H9 (cell line): ENCODE data around the gene CAB39L. TPM values are rescaled to one million over a fixed set of nuclear protein-coding genes. Genes with fewer than 3 reads are reported as not detected.

ENCODE experiments used
- DNase-seq: peaks from one replicate; pipeline ENCODE4 v3.0.0-alpha.2; 2017
- H2AFZ ChIP-seq: one replicate; pipeline ENCODE4 v1.6.1; 2013; ENCODE audit warnings: mild to moderate bottlenecking, low read length, control low read depth, moderate library complexity
- H2AK5ac ChIP-seq: 2 replicates; pipeline ENCODE4 v1.6.1; 2013; ENCODE audit warnings: low read length, control low read depth, mixed read lengths; ENCODE audit not compliant: insufficient read length
- H2BK120ac ChIP-seq: one replicate; pipeline ENCODE4 v1.6.1; 2013; ENCODE audit warnings: low read depth, mild to moderate bottlenecking, low read length, control low read depth, inconsistent platforms; ENCODE audit not compliant: poor library complexity, severe bottlenecking
- H2BK12ac ChIP-seq: 2 replicates; pipeline ENCODE4 v1.6.1; 2013; ENCODE audit warnings: low read length, control low read depth, mixed read lengths, low read depth; ENCODE audit not compliant: insufficient read length
- H2BK15ac ChIP-seq: 2 replicates; pipeline ENCODE4 v1.6.1; 2013; ENCODE audit warnings: low read depth, low read length, control low read depth
- H2BK20ac ChIP-seq: one replicate; pipeline ENCODE4 v1.6.1; 2013; ENCODE audit warnings: low read depth, mild to moderate bottlenecking, low read length, control low read depth, inconsistent platforms; ENCODE audit not compliant: poor library complexity, severe bottlenecking
- H2BK5ac ChIP-seq: 2 replicates; pipeline ENCODE4 v1.6.1; 2013; ENCODE audit warnings: low read length, control low read depth, mixed read lengths; ENCODE audit not compliant: insufficient read length
- H3K14ac ChIP-seq: 2 replicates; pipeline ENCODE4 v1.6.1; 2013; ENCODE audit warnings: low read length, control low read depth; ENCODE audit not compliant: insufficient read depth
- H3K18ac ChIP-seq: 2 replicates; pipeline ENCODE4 v1.6.1; 2013; ENCODE audit warnings: low read depth, mild to moderate bottlenecking, mixed read lengths, low read length, control low read depth; ENCODE audit not compliant: insufficient read length
- H3K23ac ChIP-seq: 2 replicates; pipeline ENCODE4 v1.6.1; 2013; ENCODE audit warnings: low read length, control low read depth, mixed read lengths, low read depth; ENCODE audit not compliant: insufficient read length
- H3K23me2 ChIP-seq: 2 replicates; pipeline ENCODE4 v1.6.1; 2013; ENCODE audit warnings: low read depth, mild to moderate bottlenecking, mixed read lengths, low read length, control low read depth; ENCODE audit not compliant: insufficient read length, poor library complexity, severe bottlenecking
- H3K27ac ChIP-seq: 2 replicates; pipeline ENCODE4 v1.5.1; 2013; ENCODE audit warnings: low read length, control low read depth, mixed read lengths, low read depth; ENCODE audit not compliant: insufficient read length
- H3K27me3 ChIP-seq: 2 replicates; pipeline ENCODE4 v1.6.1; 2013; ENCODE audit warnings: low read length, control low read depth, inconsistent platforms; ENCODE audit not compliant: insufficient read depth
- H3K4ac ChIP-seq: 2 replicates; pipeline ENCODE4 v1.6.1; 2013; ENCODE audit warnings: low read depth, mild to moderate bottlenecking, control low read depth, inconsistent platforms, low read length, moderate library complexity
- H3K4me1 ChIP-seq: 2 replicates; pipeline ENCODE4 v1.6.1; 2013; ENCODE audit warnings: low read length, control low read depth, inconsistent platforms; ENCODE audit not compliant: insufficient read depth
- H3K4me2 ChIP-seq: 2 replicates; pipeline ENCODE4 v1.6.1; 2013; ENCODE audit warnings: low read length, control low read depth, mixed read lengths; ENCODE audit not compliant: insufficient read length, insufficient read depth
- H3K56ac ChIP-seq: 2 replicates; pipeline ENCODE4 v1.6.1; 2013; ENCODE audit warnings: low read depth, mild to moderate bottlenecking, mixed read lengths, low read length, control low read depth; ENCODE audit not compliant: insufficient read length
- H3K79me1 ChIP-seq: 2 replicates; pipeline ENCODE4 v1.6.1; 2013; ENCODE audit warnings: low read depth, mild to moderate bottlenecking, moderate library complexity, low read length, control low read depth, inconsistent platforms; ENCODE audit not compliant: insufficient read depth, poor library complexity, severe bottlenecking
- H3K79me2 ChIP-seq: 2 replicates; pipeline ENCODE4 v1.6.1; 2013; ENCODE audit warnings: low read length, control low read depth, inconsistent platforms; ENCODE audit not compliant: insufficient read depth
- H3K9ac ChIP-seq: 2 replicates; pipeline ENCODE4 v1.6.1; 2013; ENCODE audit warnings: low read length, control low read depth, mixed read lengths; ENCODE audit not compliant: insufficient read length; ENCODE audit errors: extremely low read depth
- H3K9me3 ChIP-seq: one replicate; pipeline ENCODE4 v1.6.1; 2013; ENCODE audit warnings: low read depth, low read length, inconsistent platforms; ENCODE audit not compliant: control insufficient read depth
- H3T11ph ChIP-seq: one replicate; pipeline ENCODE4 v1.6.1; 2013; ENCODE audit warnings: mild to moderate bottlenecking, low read length, control low read depth, inconsistent platforms
- H4K20me1 ChIP-seq: one replicate; pipeline ENCODE4 v1.6.1; 2013; ENCODE audit not compliant: control insufficient read depth, insufficient read length, insufficient read depth
- H4K5ac ChIP-seq: 2 replicates; pipeline ENCODE4 v1.6.1; 2013; ENCODE audit warnings: low read depth, mild to moderate bottlenecking, mixed read lengths, low read length, control low read depth; ENCODE audit not compliant: insufficient read length
- H4K8ac ChIP-seq: replicated peaks from 2 replicates; pipeline ENCODE4 v1.6.1; 2013; ENCODE audit warnings: low read length, control low read depth, mixed read lengths, low read depth; ENCODE audit not compliant: insufficient read length
- H4K91ac ChIP-seq: 2 replicates; pipeline ENCODE4 v1.6.1; 2013; ENCODE audit warnings: low read depth, mild to moderate bottlenecking, moderate library complexity, mixed read lengths, low read length, control low read depth; ENCODE audit not compliant: insufficient read length
- H3K27ac Mint-ChIP-seq, 3 experiments: 2 replicates in 2 of 3; 3 replicates in 1 of 3; pipeline ENCODE4 v1.8.0; 2020 to 2021; ENCODE audit warnings: mixed read lengths in 3 of 3, mild to moderate bottlenecking in 1 of 3, moderate library complexity in 1 of 3
- H3K27me3 Mint-ChIP-seq: 2 replicates; pipeline ENCODE4 v1.8.0; 2021; ENCODE audit warnings: low read depth, mild to moderate bottlenecking, moderate library complexity, mixed read lengths
- H3K36me3 Mint-ChIP-seq, 3 experiments: 2 replicates in 2 of 3; 3 replicates in 1 of 3; pipeline ENCODE4 v1.8.0; 2020 to 2021; ENCODE audit warnings: low read depth in 3 of 3, mixed read lengths in 3 of 3; ENCODE audit not compliant: insufficient read depth in 1 of 3
- H3K4me1 Mint-ChIP-seq, 2 experiments: 2 replicates each; pipeline ENCODE4 v1.8.0; 2020; ENCODE audit warnings: mixed read lengths in 2 of 2
- H3K4me3 Mint-ChIP-seq, 2 experiments: 2 replicates in 1 of 2; 3 replicates in 1 of 2; pipeline ENCODE4 v1.8.0; 2020 to 2021; ENCODE audit warnings: mild to moderate bottlenecking in 2 of 2, mixed read lengths in 2 of 2, moderate library complexity in 1 of 2
- H3K9me3 Mint-ChIP-seq, 2 experiments: 2 replicates in 1 of 2; 3 replicates in 1 of 2; pipeline ENCODE4 v1.8.0; 2020; ENCODE audit warnings: mild to moderate bottlenecking in 2 of 2, mixed read lengths in 2 of 2, moderate library complexity in 1 of 2
- CTCF ChIP-seq: fragments of 200-600 bp; sonication (generic); conservative IDR thresholded peaks from 3 replicates; pipeline ENCODE4 v1.8.0; 2021; ENCODE audit warnings: antibody characterized with exemption, mild to moderate bottlenecking
- WGBS: extraction: QIAGEN DNeasy Blood & Tissue Kit; methylation state at CpG from one replicate; pipeline ENCODE4 v1.1.7; 2013; ENCODE audit warnings: missing lambda C conversion rate, low lambda C conversion rate, mixed read lengths; ENCODE audit not compliant: insufficient read length; ENCODE audit errors: extremely low coverage; 5-methylcytosine and 5-hydroxymethylcytosine counted together
- total RNA-seq: library from RNA; stranded (reverse); gene quantifications from 2 replicates; pipeline ENCODE4 v1.2.1, GENCODE V29; 2021

CAB39L gene
- total RNA-seq, 1 experiment from 2014 or later = 6.0 TPM

GRCh38 chr13:49481788-49482187 lies 37.9 kb upstream of the CAB39L start:
- Histone ChIP-seq H4K8ac (no peak overlapping the region), H2BK5ac (no peak overlapping the region), H3K27ac (no peak overlapping the region), H3K23me2 (no peaks in the 10 kb centered on the region), H3K4ac (no peak overlapping the region), H3K27me3 (no peaks in the 10 kb centered on the region), H2BK20ac (no peak overlapping the region), H3K23ac (no peak overlapping the region), H3K79me2 (no peaks in the 10 kb centered on the region), H3K79me1 (no peaks in the 10 kb centered on the region), H2BK12ac (no peak overlapping the region), H4K5ac (no peak overlapping the region), H3K18ac (no peak overlapping the region), H2AK5ac (no peak overlapping the region), H3K9me3 (no peaks in the 10 kb centered on the region), H3T11ph (no peak overlapping the region), H3K4me1 (no peaks in the 10 kb centered on the region), H3K4me2 (no peak overlapping the region), H3K56ac (no peak overlapping the region), H2BK120ac (no peak overlapping the region), H3K9ac (no peak overlapping the region), H4K91ac (no peak overlapping the region), H4K20me1 (no peaks in the 10 kb centered on the region), H2AFZ (no peak overlapping the region), H2BK15ac (no peak overlapping the region), H3K14ac (no peak overlapping the region)
- Mint-ChIP-seq H3K27ac (no peak overlapping the region), H3K9me3 (no peaks in the 10 kb centered on the region), H3K4me1 (no peaks in the 10 kb centered on the region), H3K4me3 (no peak overlapping the region), H3K27me3 (no peaks in the 10 kb centered on the region), H3K36me3 (peaks cover 0 to 8% (median 0%) of the 10 kb centered on the region in 3 experiments; a peak in 3 of 7 replicates)
- no peak for TF ChIP-seq CTCF
- DNase-seq = no peak
- no CpG with 5 or more reads among the region's 5 CpGs for WGBS
